GM18498 (cell line): ENCODE measurements around the gene SMG1.
A peak's percentile ranks its signal among the peaks of the same experiment; 100 is the strongest.
"Not testable (repeated sequence)": the region's sequence is repeated elsewhere in the genome, so short reads cannot be mapped to it uniquely, and the experiment has no call there.

Source experiments
- ATAC-seq: cut with Tn5 transposase; IDR thresholded peaks from one replicate; pipeline ENCODE4 v1.9.1; 2021; ENCODE audit warnings: mild to moderate bottlenecking, moderate library complexity; ENCODE audit not compliant: unreplicated experiment

SMG1 gene

GRCh38 chr16:18936727-18937340, 10.6 kb upstream of the SMG1 start:
- no peak for ATAC-seq

- no peak for ATAC-seq
Observed at GRCh38 chr16:18933501-18933900, 7.3 kb upstream of the SMG1 start.

- ATAC-seq, result no peak
Observed at GRCh38 chr16:18932243-18932987, 6.2 kb upstream of the SMG1 start.

- ATAC-seq, result no peak
Observed at GRCh38 chr16:18931756-18932155, 5.5 kb upstream of the SMG1 start.

- ATAC-seq, result not testable (repeated sequence)
Observed at GRCh38 chr16:18930095-18930494, 3.9 kb upstream of the SMG1 start.

- not testable (repeated sequence) for ATAC-seq
Observed at GRCh38 chr16:18928073-18928472, 1.9 kb upstream of the SMG1 start.

- peak; percentile 63 for ATAC-seq
Observed at GRCh38 chr16:18925215-18925985, 808 bp downstream of the SMG1 start.

GRCh38 chr16:18923935-18924334, 2.3 kb downstream of the SMG1 start:
- ATAC-seq, result not testable (repeated sequence)

GRCh38 chr16:18923124-18923523, 3.1 kb downstream of the SMG1 start:
- ATAC-seq, result not testable (repeated sequence)

GRCh38 chr16:18909585-18909984, 16.6 kb downstream of the SMG1 start:
- not testable (repeated sequence) for ATAC-seq

- not testable (repeated sequence) for ATAC-seq
Observed at GRCh38 chr16:18908716-18909115, 17.5 kb downstream of the SMG1 start.

GRCh38 chr16:18902778-18903177, 23.4 kb downstream of the SMG1 start:
- ATAC-seq, result not testable (repeated sequence)

GRCh38 chr16:18902044-18902443, 24.2 kb downstream of the SMG1 start:
- ATAC-seq, result not testable (repeated sequence)

GRCh38 chr16:18901194-18901593, 25.0 kb downstream of the SMG1 start:
- not testable (repeated sequence) for ATAC-seq

GRCh38 chr16:18884456-18884855, 41.8 kb downstream of the SMG1 start:
- not testable (repeated sequence) for ATAC-seq

GRCh38 chr16:18877734-18878133, 48.5 kb downstream of the SMG1 start:
- not testable (repeated sequence) for ATAC-seq

GRCh38 chr16:18877259-18877658, 48.9 kb downstream of the SMG1 start:
- not testable (repeated sequence) for ATAC-seq

GRCh38 chr16:18876301-18876700, 49.9 kb downstream of the SMG1 start:
- not testable (repeated sequence) for ATAC-seq

- ATAC-seq, result not testable (repeated sequence)
Observed at GRCh38 chr16:18869043-18869771, 57.0 kb downstream of the SMG1 start.

GRCh38 chr16:18866277-18866823, 59.9 kb downstream of the SMG1 start:
- ATAC-seq, result not testable (repeated sequence)

- ATAC-seq, result not testable (repeated sequence)
Observed at GRCh38 chr16:18862891-18863290, 63.3 kb downstream of the SMG1 start.
